Endometrium (tissue), 2 donors: ENCODE results near the gene CMC2.
A peak's percentile ranks its signal among the peaks of the same experiment; 100 is the strongest.

ENCODE experiments used
- FAIRE-seq: peaks from 2 replicates; lab custom pipeline; 2012; peaks lifted over from hg19 to GRCh38; lab: Jason Lieb, UNC
- donor health status: control.
- donor health status: control.

Gene CMC2

GRCh38 chr16:81006813-81007695 is at the start of gene CMC2, which contains the start of gene CENPN:
CMC2 (minus strand) TSS chr16:81006885; CDS start chr16:80997394, 9,491 bp downstream.
CENPN (plus strand) TSS chr16:81007214; CDS start chr16:81011940, 4,726 bp downstream.
- peak; percentile 51 for FAIRE-seq

- no peak for FAIRE-seq
Measured at GRCh38 chr16:81053761-81054160, 47.1 kb upstream of the CMC2 start.

- FAIRE-seq = no peak
Measured at GRCh38 chr16:81042821-81043220, 36.1 kb upstream of the CMC2 start.

GRCh38 chr16:81041696-81042095 is 35.0 kb upstream of the CMC2 start:
- no peak for FAIRE-seq

GRCh38 chr16:81040842-81041241 is 34.2 kb upstream of the CMC2 start:
- no peak for FAIRE-seq

GRCh38 chr16:81040131-81040530 is 33.4 kb upstream of the CMC2 start:
- no peak for FAIRE-seq

GRCh38 chr16:81036751-81037350 is 30.2 kb upstream of the CMC2 start:
- no peak for FAIRE-seq

- no peak for FAIRE-seq
Measured at GRCh38 chr16:81035975-81036750, 29.5 kb upstream of the CMC2 start.

GRCh38 chr16:81035398-81035974 is 28.8 kb upstream of the CMC2 start, which contains the start of gene ATMIN:
ATMIN (plus strand) TSS chr16:81035842; CDS start chr16:81035871, 29 bp downstream.
- FAIRE-seq = no peak

GRCh38 chr16:81029930-81030604 is 23.4 kb upstream of the CMC2 start:
- no peak for FAIRE-seq

GRCh38 chr16:81026429-81026828 is 19.7 kb upstream of the CMC2 start:
- no peak for FAIRE-seq

GRCh38 chr16:81018496-81018895 is 11.8 kb upstream of the CMC2 start:
- no peak for FAIRE-seq

- FAIRE-seq = no peak
Measured at GRCh38 chr16:81014672-81015071, 8.0 kb upstream of the CMC2 start.

GRCh38 chr16:81012974-81013373 is 6.3 kb upstream of the CMC2 start:
- no peak for FAIRE-seq

- no peak for FAIRE-seq
Measured at GRCh38 chr16:81008505-81008789, 1.8 kb upstream of the CMC2 start.

GRCh38 chr16:81006211-81006812 is 373 bp downstream of the CMC2 start:
- no peak for FAIRE-seq

- FAIRE-seq = no peak
Measured at GRCh38 chr16:81005610-81006161, 999 bp downstream of the CMC2 start.

GRCh38 chr16:81004646-81005353 is 1.9 kb downstream of the CMC2 start:
- no peak for FAIRE-seq

- FAIRE-seq = no peak
Measured at GRCh38 chr16:81003610-81004460, 2.9 kb downstream of the CMC2 start.
